ENCODE results near the gene GRID1.

GRID1 gene

GRCh38 chr10:86353506-86354485 is 12.8 kb downstream of the GRID1 start:
- DNase-seq (ENCODE audit: low read depth): no peak

- DNase-seq (ENCODE audit: low read depth): no peak
Measured at GRCh38 chr10:86350897-86351296, 15.7 kb downstream of the GRID1 start.

GRCh38 chr10:86349940-86350630 is 16.5 kb downstream of the GRID1 start:
- DNase-seq (ENCODE audit: low read depth): no peak

- DNase-seq (ENCODE audit: low read depth): no peak
Measured at GRCh38 chr10:86349474-86349873, 17.1 kb downstream of the GRID1 start.

- no peak for DNase-seq (ENCODE audit: low read depth)
Measured at GRCh38 chr10:86348321-86349210, 18.0 kb downstream of the GRID1 start.

GRCh38 chr10:86347856-86348255 is 18.7 kb downstream of the GRID1 start:
- no peak for DNase-seq (ENCODE audit: low read depth)

- DNase-seq (ENCODE audit: low read depth): no peak
Measured at GRCh38 chr10:86346799-86347665, 19.6 kb downstream of the GRID1 start.

- DNase-seq (ENCODE audit: low read depth): no peak
Measured at GRCh38 chr10:86345859-86346798, 20.5 kb downstream of the GRID1 start.

GRCh38 chr10:86345296-86345858 is 21.2 kb downstream of the GRID1 start:
- no peak for DNase-seq (ENCODE audit: low read depth)

GRCh38 chr10:86344714-86345161 is 21.9 kb downstream of the GRID1 start:
- DNase-seq (ENCODE audit: low read depth): no peak

GRCh38 chr10:86344281-86344680 is 22.3 kb downstream of the GRID1 start:
- no peak for DNase-seq (ENCODE audit: low read depth)

GRCh38 chr10:86343761-86344160 is 22.8 kb downstream of the GRID1 start:
- DNase-seq (ENCODE audit: low read depth): no peak

GRCh38 chr10:86342111-86342863 is 24.3 kb downstream of the GRID1 start:
- DNase-seq (ENCODE audit: low read depth): no peak

- DNase-seq (ENCODE audit: low read depth): no peak
Measured at GRCh38 chr10:86341361-86341811, 25.2 kb downstream of the GRID1 start.

- no peak for DNase-seq (ENCODE audit: low read depth)
Measured at GRCh38 chr10:86340991-86341260, 25.7 kb downstream of the GRID1 start.

- DNase-seq (ENCODE audit: low read depth): no peak
Measured at GRCh38 chr10:86340176-86340990, 26.2 kb downstream of the GRID1 start.

- no peak for DNase-seq (ENCODE audit: low read depth)
Measured at GRCh38 chr10:86339226-86339865, 27.2 kb downstream of the GRID1 start.

Data from stromal cell of bone marrow (primary cell).